IPS-11a (cell line): ENCODE results near the gene SOX8.
"Not testable (repeated sequence)": the region's sequence is repeated elsewhere in the genome, so short reads cannot be mapped to it uniquely, and the experiment has no call there.

Experiments used
- H3K4me3 ChIP-seq: one replicate; pipeline ENCODE4 v1.5.1; 2013; ENCODE audit warnings: low read depth, low read length, control low read depth

The SOX8 gene

GRCh38 chr16:981695-982144 is at the start of gene SOX8:
TSS of gene SOX8 (plus strand) at chr16:981770. CDS start at chr16:981923, 153 bp downstream.
- H3K4me3 ChIP-seq = peak within 1 kb of the TSS; percentile 47

DNA sequence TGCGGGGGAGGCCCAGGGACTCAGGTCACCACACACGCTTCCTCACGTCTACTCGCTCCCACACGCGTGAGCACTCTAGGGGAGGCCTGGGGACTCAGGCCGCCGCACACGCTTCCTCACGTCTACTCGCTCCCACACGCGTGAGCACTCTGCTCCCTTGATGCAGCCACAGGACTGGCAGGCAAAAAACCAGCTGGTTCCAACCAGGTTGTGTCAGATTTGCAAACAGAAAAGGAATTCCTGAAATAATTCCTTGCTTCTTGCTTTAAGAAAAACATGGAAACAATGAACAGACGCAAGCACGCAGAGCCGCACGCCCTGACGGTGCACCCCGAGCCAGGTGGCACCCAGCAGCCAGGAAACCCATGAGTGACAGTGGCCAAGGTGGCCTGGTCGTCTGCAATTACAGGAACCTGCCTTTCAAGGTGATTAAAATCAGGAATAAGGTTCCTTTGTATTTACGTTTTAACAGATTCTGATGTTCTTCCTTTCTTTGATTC is 48.7 kb upstream of the SOX8 start:
- H3K4me3 ChIP-seq = no peak overlapping the region

DNA sequence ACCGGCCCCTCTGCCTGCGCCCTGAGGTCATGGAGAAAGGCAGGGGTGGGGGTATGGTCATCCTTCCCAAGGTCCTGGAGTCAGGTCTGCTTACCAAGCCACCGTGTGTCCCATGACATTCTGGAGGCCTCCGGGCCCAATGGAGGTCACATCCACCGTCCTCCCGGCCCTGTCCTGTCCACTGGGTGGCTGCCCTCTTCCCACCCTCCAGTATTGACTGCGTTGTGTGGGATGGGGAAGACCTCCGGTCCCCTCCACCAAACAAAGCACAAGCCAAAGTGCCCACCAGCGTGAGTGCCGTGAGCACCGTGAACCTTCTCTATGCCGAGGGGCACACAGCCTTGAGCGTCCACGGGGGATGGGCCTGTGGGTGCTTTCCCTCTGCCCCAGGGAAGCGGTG is 48.0 kb upstream of the SOX8 start:
- H3K4me3 ChIP-seq = no peak overlapping the region

GRCh38 chr16:934178-934577 is 47.4 kb upstream of the SOX8 start:
- H3K4me3 ChIP-seq = no peak overlapping the region

- H3K4me3 ChIP-seq = no peak overlapping the region
These were observed 45.9 kb upstream of the SOX8 start for GRCh38 chr16:935684-936083.

- no peak overlapping the region for H3K4me3 ChIP-seq
These were observed 44.3 kb upstream of the SOX8 start for GRCh38 chr16:937311-937710.

DNA sequence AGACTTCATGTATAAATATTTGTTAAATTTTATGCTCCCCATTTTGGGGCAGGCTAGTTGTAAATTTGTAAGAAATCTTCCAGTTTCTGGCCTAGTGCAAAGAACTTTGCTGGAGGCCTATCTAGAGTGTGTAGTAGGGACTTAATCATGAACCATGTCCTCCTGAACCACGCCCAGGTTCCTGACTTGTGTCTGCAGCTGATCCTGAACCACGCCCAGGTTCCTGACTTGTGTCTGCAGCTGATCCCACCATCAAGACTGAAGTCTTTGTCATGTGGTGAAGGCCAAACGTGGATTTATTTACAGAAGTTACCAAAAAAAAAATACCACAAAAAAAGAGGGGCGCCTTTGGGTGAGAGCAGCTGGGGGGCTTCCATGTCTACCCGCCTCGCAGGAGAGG is 43.8 kb upstream of the SOX8 start:
- H3K4me3 ChIP-seq = no peak overlapping the region

DNA sequence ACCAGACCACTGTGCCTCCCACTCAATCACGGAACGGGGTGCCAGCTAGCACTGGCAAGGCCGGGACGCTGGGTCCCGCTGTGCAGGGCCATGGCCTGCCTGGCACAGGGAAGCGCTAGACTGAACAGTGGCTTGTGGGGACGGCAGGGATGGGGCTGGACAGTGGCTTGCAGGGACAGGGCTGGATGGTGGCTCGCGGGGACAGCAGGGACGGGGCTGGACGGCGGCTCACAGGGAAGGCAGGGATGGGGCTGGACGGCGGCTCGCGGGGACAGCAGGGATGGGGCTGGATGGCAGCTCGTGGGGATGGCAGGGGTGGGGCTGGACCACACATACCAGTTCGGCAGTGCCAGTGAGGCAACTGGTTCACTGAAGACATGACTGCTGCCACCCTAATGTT is 43.4 kb upstream of the SOX8 start:
- no peak overlapping the region for H3K4me3 ChIP-seq

DNA sequence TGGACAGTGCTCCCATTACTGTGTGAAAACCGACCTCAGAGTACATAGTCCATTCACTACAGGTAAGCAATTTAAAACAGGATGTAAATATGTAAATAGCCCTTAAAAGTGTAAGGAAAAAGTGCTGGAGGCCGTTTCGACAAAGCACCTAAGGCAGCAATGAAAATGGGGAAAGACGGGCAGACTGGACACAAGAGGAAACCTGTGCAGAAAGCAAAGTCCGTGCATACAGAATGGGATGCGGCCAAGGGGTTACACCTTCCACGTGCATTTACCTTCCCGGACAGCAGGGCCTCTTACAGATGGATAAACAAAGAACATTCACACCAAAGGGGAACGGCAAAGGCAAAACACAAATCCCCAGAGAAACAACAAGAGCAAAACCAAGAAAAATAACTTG is 42.8 kb upstream of the SOX8 start:
- no peak overlapping the region for H3K4me3 ChIP-seq

DNA sequence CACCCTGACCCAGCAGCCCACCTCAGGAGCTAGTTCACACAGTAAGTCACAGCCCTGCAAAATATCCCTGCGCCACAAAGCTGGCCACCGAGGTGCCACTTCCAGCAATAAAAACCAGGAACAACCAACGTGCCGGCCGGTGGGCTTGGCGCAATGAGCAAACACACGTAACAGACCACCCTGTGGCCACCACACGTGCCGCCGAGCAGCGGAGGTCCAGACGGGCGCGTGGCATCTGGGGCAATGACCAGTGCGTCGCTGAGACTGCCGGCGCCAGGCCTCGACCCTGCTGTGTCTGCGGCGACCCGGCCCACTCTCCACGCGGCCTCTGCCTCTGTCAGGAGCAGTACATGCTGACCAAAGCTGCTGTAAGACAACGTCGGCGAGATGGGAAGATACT is 42.3 kb upstream of the SOX8 start:
- H3K4me3 ChIP-seq = no peak overlapping the region

DNA sequence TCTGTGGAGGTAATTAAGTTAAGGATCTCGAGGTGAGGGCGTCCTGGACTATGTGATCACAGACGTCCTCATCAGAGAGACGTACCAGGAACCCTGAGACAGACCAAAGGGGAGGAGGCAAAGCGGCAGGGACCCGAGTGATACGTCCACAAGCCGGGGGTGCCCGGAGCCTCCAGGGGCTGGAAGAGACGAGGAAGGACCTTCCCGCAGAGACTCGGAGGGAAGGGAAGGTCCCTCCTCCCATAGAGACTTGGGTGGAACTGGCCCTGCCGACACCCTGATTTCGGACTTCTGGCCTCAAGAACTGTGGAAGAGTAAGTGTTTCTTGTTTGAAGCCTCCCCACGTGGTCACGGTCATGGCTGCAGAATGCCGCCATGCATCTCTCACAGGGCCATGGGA is 41.6 kb upstream of the SOX8 start:
- no peak overlapping the region for H3K4me3 ChIP-seq

DNA sequence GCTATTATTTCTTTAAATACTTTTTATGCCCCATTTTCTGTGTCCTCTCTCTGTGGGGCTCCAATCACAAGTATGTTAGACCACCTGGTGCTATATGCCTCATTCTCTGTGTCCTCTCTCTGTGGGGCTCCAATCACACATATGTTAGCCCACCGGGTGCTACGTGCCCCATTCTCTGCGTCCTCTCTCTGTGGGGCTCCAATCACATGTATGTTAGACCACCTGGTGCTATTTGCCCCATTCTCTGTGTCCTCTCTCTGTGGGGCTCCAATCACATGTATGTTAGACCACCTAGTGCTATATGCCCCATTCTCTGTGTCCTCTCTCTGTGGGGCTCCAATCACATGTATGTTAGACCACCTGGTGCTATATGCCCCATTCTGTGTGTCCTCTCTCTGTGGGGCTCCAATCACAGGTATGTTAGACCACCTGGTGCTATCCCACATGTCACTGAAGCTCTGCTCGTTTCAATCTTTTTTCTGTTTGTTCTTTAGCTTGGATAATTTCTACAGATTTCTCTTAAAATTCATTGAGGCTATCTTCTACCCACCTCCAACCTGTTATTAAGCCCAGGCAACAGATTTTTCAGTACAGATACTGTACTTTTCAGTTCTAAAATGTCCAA is 39.0 kb upstream of the SOX8 start:
- no peak overlapping the region for H3K4me3 ChIP-seq

DNA sequence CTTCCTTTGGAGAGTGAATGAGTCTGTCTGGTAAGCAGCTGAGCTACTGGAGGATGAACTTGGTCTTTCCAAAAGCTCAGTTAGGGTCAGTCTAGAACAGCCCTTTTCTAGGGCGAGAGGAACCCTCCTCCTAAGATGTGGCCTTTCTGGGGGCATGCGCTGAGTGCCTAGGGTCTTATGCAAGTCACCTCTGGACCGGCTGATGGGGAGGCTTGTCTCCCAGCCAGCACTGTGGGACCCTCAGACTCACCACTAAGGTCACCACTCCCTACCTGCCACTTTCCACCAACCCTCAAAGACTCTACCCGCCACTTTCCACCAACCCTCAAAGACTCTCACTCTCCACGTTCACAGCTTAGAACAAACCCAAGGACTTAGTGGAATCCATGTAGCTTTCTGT is 37.6 kb upstream of the SOX8 start:
- no peak overlapping the region for H3K4me3 ChIP-seq

DNA sequence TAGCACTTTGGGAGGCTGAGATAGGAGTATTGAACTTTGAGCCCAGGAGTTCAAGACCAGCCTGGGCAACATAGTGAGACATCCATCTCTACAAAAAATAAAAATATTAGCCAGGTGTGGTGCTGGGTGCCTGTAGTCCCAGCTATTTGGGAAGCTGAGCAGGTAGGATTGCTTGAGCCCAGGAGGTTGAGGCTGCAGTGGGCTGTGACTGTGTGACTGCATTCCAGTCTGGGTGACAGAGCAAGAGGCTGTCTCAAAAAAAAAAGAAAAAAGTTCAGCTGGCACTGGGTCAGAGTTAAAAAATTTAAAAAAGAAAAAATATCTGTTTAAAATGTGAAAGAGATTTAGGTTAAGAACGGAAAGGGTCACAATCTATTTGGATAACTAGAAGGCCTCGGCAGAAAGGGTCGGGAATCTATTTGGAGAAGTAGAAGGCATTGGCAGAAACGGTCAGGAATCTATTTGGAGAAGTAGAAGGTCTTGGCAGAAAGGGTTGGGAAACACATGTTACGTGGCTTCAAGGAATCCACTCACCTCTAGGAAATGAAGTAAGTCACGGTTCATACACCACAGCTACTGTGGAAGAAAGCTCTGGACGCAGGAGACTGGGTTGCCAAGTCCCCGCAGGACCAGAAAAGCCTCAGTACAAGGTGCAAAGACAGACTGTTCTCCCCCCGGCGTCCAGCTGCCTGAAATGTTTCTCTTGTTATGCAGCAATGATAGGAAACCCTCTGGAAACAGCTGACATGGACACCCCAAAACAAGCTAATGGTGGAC is 36.1 kb upstream of the SOX8 start:
- no peak overlapping the region for H3K4me3 ChIP-seq

- H3K4me3 ChIP-seq = no peak overlapping the region
These were observed 35.5 kb upstream of the SOX8 start for GRCh38 chr16:946048-946395.

DNA sequence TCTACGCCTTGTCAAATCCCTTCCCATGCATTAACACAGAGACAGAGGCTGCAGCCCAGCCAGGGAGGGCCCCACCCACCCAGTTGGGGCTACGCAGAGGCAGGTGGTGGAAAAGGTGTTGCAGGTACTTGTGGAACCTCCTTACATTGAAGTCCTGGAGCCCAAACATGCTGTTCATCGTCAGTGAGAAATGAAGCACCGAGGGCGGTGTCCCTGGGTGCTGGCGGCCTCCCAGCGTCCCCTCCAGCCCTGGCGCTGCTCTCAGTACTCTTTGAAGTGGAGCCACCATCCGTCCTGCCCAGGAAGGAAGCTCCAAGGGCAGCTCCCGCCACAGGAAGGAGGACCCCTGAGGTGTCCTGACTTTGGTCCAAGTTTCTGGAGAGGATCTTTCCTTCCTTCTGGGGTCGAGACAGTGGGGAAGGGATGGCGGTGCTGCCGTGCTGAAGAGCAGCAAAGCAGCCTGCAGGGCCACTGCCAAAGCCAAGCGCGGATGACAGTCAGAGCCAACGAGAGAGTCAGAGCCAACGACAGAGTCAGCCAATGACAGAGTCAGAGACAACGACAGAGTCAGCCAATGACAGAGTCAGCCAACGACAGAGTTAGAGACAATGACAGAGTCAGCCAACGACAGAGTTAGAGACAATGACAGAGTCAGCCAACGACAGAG is 34.2 kb upstream of the SOX8 start:
- H3K4me3 ChIP-seq = no peak overlapping the region

- H3K4me3 ChIP-seq = not testable (repeated sequence)
These were observed 33.7 kb upstream of the SOX8 start for GRCh38 chr16:947922-948303.

DNA sequence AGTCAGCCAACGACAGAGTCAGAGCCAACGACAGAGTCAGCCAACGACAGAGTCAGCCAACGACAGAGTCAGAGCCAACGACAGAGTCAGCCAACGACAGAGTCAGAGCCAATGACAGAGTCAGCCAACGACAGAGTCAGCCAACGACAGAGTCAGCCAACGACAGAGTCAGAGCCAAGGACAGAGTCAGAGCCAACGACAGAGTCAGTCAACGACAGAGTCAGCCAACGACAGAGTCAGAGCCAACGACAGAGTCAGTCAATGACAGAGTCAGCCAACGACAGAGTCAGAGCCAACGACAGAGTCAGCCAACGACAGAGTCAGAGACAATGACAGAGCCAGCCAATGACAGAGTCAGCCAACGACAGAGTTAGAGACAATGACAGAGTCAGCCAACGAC is 32.8 kb upstream of the SOX8 start:
- H3K4me3 ChIP-seq = not testable (repeated sequence)

- not testable (repeated sequence) for H3K4me3 ChIP-seq
These were observed 30.6 kb upstream of the SOX8 start for GRCh38 chr16:950733-951573.

DNA sequence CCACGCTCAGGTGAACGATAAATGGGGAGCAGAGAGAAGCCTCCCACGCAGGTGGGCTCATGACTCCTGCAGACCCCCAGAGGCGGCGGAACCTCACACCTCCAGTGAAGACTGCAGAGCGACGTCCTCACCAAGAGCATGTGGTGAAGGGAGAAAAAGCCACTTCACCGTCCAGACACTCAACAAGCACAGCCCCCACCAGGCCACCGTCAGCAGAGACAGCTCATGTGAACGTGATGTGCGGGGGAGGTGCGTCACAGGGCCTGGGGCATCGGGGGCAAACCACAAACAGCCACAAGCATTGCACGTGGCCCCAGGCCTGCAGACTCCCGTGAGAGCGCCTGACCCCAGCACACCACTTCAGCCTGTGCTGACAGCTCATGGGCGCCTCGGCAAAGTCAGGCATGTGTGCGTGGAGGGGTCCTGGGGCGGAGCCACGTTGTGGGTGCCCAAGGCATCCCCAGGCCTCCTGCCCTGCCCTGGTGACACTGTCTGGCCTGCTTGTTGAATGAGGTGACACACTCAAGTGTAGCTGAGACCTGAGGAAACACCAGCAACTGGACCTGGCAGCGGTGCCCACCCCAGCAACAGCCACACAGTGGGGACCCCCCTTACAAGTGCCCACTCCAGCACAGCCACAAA is 29.8 kb upstream of the SOX8 start:
- H3K4me3 ChIP-seq = no peak overlapping the region

DNA sequence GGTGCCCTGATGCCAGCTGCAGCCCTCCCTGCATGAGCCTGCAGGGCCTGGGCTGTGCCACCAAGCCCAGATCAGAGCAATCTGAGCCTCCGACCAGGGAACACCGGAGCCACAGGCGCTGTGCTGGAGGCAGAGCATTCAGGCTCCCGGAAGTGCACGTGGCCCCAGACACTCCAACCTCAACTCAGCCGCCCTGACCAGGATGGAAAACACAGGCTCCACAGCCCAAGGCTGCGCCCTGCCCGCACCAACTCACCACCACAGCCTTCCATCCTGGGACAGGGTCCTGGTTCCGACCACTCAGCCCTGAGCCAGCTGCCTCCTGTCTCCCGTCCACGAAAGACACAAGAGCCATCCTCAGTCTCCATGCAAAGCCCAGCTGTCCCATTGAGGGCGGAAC is 29.2 kb upstream of the SOX8 start:
- H3K4me3 ChIP-seq = no peak overlapping the region
